ENCODE data around the gene CBLIF.

GRCh38 chr11:59841514-59841913 is 3.8 kb downstream of the CBLIF start:
- no peak for TF ChIP-seq CTCF (conservative IDR thresholded peaks at IDR 0.05; ENCODE audit: low read depth, low read length)
- TF ChIP-seq EZH2 (IDR thresholded peaks at IDR 0.05; ENCODE audit: borderline replicate concordance, low read depth, low read length, poor library complexity, severe bottlenecking) = no peak

Measured in A673 (cell line).